Adipocyte (in vitro differentiated cells): ENCODE measurements around the gene MAN1A1.

Source experiments
- DNase-seq: peaks from one replicate; pipeline ENCODE4 v3.0.0-alpha.2; 2015; ENCODE audit warnings: low read depth
- H3K27me3 ChIP-seq: replicated peaks from 2 replicates; pipeline ENCODE4 v1.7.0; 2013; ENCODE audit warnings: mild to moderate bottlenecking, low read length, moderate library complexity; ENCODE audit not compliant: control insufficient read depth, insufficient read depth
- H3K36me3 ChIP-seq: 2 replicates; pipeline ENCODE4 v1.7.0; 2013; ENCODE audit warnings: low read length, mild to moderate bottlenecking, moderate library complexity; ENCODE audit not compliant: control insufficient read depth, insufficient read depth, severe bottlenecking
- H3K4me1 ChIP-seq: 2 replicates; pipeline ENCODE4 v1.7.0; 2013; ENCODE audit warnings: mild to moderate bottlenecking, low read length, moderate library complexity; ENCODE audit not compliant: control insufficient read depth, insufficient read depth
- H3K4me3 ChIP-seq: 2 replicates; pipeline ENCODE4 v1.7.0; 2013; ENCODE audit warnings: mild to moderate bottlenecking, low read length, moderate library complexity
- H3K9ac ChIP-seq: 2 replicates; pipeline ENCODE4 v1.7.0; 2013; ENCODE audit warnings: mild to moderate bottlenecking, low read length, moderate library complexity
- H3K9me3 ChIP-seq: 2 replicates; pipeline ENCODE4 v1.7.0; 2013; ENCODE audit warnings: mild to moderate bottlenecking, low read length, moderate library complexity; ENCODE audit not compliant: control insufficient read depth

Gene MAN1A1

DNA sequence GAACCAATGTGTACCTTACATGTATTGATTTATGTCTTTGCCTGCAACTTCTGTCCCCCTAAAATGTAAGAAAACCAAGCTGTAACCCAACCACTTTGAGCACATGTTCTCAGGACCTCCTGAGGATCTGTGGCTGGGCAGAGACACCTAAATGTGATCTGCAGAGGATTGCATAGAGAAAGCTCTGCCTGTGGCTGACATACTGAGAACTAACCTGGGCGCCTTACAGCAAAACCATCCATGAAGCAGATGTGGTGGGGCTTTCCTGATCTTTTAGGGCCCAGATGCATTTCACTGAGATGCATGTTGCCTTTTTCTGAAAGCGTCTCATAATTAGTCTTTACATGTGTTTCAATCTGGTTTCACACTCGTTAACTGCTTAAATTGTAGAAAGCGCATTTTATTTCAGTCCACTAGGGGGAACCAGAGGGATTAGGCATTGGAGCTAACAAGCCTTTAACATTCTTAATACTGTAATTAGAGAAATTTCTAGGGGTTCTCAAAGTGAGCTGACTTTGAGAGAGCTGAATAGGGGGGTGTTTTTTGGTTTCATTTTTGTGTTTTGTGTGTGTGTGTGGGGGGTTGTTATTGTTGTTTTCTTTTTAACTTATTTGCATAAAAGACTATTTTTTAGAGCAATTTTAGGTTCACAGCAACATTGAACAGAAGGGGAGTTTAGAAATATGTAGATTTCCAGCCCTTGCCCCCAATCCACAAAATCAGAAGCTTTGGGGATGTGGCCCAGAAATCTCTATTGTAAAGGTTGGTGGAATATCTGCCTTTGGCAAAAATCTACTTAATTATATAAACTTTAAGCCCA is 220.2 kb downstream of the MAN1A1 start:
- Histone ChIP-seq H3K4me1 (peaks cover 44% of the 10 kb centered on the region), H3K27me3 (no peaks in the 10 kb centered on the region), H3K9ac (peak overlapping the region; percentile 76), H3K4me3 (no peak overlapping the region), H3K36me3 (no peaks in the 10 kb centered on the region), H3K9me3 (no peaks in the 10 kb centered on the region)
- DNase-seq, result peak; percentile 90

DNA sequence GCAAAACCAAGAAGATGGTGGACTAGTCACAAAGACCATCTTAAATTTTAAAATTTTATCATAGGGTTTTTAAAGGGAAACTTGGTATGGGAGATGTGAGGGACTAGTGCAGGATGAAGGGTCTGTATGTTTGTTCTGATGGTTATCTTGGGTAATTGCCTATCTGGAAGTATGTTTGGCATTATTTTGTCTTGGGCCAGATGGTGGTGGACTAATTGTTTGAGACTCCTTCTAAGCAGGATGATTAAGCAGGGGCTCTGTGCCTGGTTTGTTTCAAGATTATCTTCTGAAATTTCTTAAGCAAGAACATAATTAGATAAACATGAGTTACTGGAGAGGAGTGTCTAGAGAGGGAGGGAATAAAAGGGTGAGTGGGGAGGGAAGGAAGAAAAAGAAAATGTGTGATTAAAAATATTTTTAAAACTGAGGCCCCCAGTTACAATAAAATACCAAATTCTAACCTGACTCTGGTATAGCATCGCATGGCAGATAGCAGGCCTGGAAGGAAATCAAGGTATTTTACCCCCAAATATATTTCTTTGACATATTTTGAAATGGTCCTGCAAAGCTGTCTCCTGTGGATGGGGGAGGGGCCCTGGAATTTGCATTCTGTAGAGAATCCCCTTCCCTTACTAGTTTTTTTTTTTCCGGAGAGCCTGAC is 221.2 kb downstream of the MAN1A1 start:
- DNase-seq, result peak; percentile 76
- Histone ChIP-seq H3K4me3 (no peak overlapping the region), H3K9me3 (no peaks in the 10 kb centered on the region), H3K36me3 (no peaks in the 10 kb centered on the region), H3K9ac (peak overlapping the region; percentile 37), H3K27me3 (no peaks in the 10 kb centered on the region), H3K4me1 (peaks cover 44% of the 10 kb centered on the region)

DNA sequence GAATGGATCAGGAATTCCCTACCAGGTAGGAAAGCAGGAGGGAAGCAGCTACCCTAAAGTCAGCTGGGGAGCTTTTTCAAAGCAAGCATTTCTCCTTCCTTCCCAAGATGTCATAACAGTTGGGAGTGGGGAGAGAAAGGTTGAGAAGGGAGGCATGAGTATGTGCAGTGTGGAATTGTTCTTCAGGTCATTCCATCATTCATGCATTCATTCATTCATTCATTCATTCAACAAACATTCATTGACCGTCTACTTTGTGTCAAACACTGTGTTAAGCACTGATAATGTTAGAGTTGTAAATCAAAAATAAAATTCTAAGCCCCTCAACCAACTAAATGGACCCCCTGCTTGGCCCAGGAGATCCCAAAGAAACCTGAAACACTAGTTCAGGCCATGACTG is 221.9 kb downstream of the MAN1A1 start:
- Histone ChIP-seq H3K9me3 (no peaks in the 10 kb centered on the region), H3K4me1 (peaks cover 41% of the 10 kb centered on the region), H3K9ac (no peak overlapping the region), H3K36me3 (no peaks in the 10 kb centered on the region), H3K4me3 (no peak overlapping the region), H3K27me3 (no peaks in the 10 kb centered on the region)
- DNase-seq, result no peak
